Muscle of leg (tissue), 11 donors: ENCODE results near the gene ARL5A. TPM values are rescaled to one million over a fixed set of nuclear protein-coding genes. Genes with fewer than 3 reads are reported as not detected.

ENCODE experiments used
- DNase-seq: peaks from one replicate; pipeline ENCODE4 v3.0.0; 2013
- H3K27ac ChIP-seq: one replicate; pipeline ENCODE4 v1.5.1; 2013; ENCODE audit warnings: mild to moderate bottlenecking, low read length, control low read depth
- H3K27me3 ChIP-seq: one replicate; pipeline ENCODE4 v1.6.1; 2013; ENCODE audit warnings: low read length; ENCODE audit not compliant: control insufficient read depth, insufficient read depth
- H3K36me3 ChIP-seq: one replicate; pipeline ENCODE4 v1.6.1; 2013; ENCODE audit warnings: low read length; ENCODE audit not compliant: control insufficient read depth, insufficient read depth
- H3K4me1 ChIP-seq: one replicate; pipeline ENCODE4 v1.6.1; 2013; ENCODE audit warnings: low read length; ENCODE audit not compliant: control insufficient read depth, insufficient read depth
- H3K4me3 ChIP-seq: one replicate; pipeline ENCODE4 v1.5.1; 2013; ENCODE audit warnings: low read length, control low read depth
- H3K9me3 ChIP-seq: replicated peaks from 2 replicates; pipeline ENCODE4 v1.6.1; 2013; ENCODE audit warnings: low read depth, low read length; ENCODE audit not compliant: control insufficient read depth
- WGBS: methylation state at CpG from one replicate; pipeline ENCODE4 v1.1.5; 2013; ENCODE audit warnings: missing lambda C conversion rate; ENCODE audit not compliant: insufficient coverage; 5-methylcytosine and 5-hydroxymethylcytosine counted together
- polyA plus RNA-seq, 8 donors: library from polyadenylated mRNA; unstranded; fragments of 120-200 nt; gene quantifications; one replicate each; pipeline versions ENCODE4 v1.2.1 to v1.2.3, GENCODE V29; 2013; ENCODE audit warnings: inconsistent platforms in 1 of 8, low replicate concordance in 1 of 8; ENCODE audit not compliant: insufficient read length in 8 of 8, insufficient read depth in 1 of 8
- total RNA-seq: library from RNA; stranded (reverse); fragments of 120-200 nt; gene quantifications from one replicate; pipeline ENCODE4 v1.2.4, GENCODE V29; 2013

ARL5A gene
- total and polyA plus RNA-seq, 9 donors = 16.9 to 42.6 (median 24.9) TPM

GRCh38 chr2:151761193-151761592 lies 67.0 kb downstream of the ARL5A start:
- no peaks in the 10 kb centered on the region for H3K9me3 ChIP-seq
- no peak overlapping the region for H3K4me3 ChIP-seq
- 91% methylated on average over 3 of the region's 3 CpGs for WGBS
- H3K27ac ChIP-seq = no peak overlapping the region
- H3K27me3 ChIP-seq = no peaks in the 10 kb centered on the region
- H3K36me3 ChIP-seq = no peaks in the 10 kb centered on the region
- no peak for DNase-seq
- H3K4me1 ChIP-seq = peaks cover 2% of the 10 kb centered on the region

GRCh38 chr2:151760139-151760650 lies 68.0 kb downstream of the ARL5A start:
- WGBS = 84% methylated on average over 7 of the region's 11 CpGs
- Histone ChIP-seq H3K4me3 (no peak overlapping the region), H3K36me3 (no peaks in the 10 kb centered on the region), H3K4me1 (no peaks in the 10 kb centered on the region), H3K9me3 (no peaks in the 10 kb centered on the region), H3K27ac (no peak overlapping the region), H3K27me3 (no peaks in the 10 kb centered on the region)
- peak; percentile 24 for DNase-seq

DNA sequence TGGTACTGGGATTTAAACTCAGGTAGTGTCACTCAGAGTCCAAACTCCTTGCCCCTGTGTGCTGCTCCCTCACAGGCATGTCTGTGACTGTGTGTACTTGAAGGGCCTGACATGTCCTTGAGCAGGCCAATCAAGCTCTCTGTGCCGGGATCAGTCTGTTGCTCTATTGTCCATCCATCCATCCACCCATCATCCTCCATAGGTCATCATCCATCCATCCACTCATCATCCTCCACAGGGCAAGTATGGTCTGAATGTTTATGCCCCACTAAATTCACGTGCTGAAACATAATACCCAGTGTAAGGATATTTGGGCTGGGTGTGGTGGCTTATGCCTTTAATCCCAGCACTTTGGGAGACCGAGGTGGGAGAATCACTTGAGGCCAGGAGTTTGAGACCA lies 69.5 kb downstream of the ARL5A start:
- Histone ChIP-seq H3K27me3 (no peaks in the 10 kb centered on the region), H3K36me3 (no peaks in the 10 kb centered on the region), H3K4me1 (no peaks in the 10 kb centered on the region), H3K4me3 (no peak overlapping the region), H3K27ac (no peak overlapping the region), H3K9me3 (no peaks in the 10 kb centered on the region)
- no peak for DNase-seq
- 100% methylated on average over 1 of the region's 3 CpGs for WGBS

- WGBS = 0% methylated on average over 1 of the region's 1 CpG
- Histone ChIP-seq H3K4me1 (no peaks in the 10 kb centered on the region), H3K27ac (no peak overlapping the region), H3K4me3 (no peak overlapping the region), H3K36me3 (no peaks in the 10 kb centered on the region), H3K9me3 (no peaks in the 10 kb centered on the region), H3K27me3 (no peaks in the 10 kb centered on the region)
- no peak for DNase-seq
Observed at GRCh38 chr2:151757861-151758260, 70.4 kb downstream of the ARL5A start.

GRCh38 chr2:151756820-151757219 lies 71.4 kb downstream of the ARL5A start:
- no peaks in the 10 kb centered on the region for H3K9me3 ChIP-seq
- H3K36me3 ChIP-seq = no peaks in the 10 kb centered on the region
- H3K27ac ChIP-seq = no peak overlapping the region
- 100% methylated on average over 1 of the region's 2 CpGs for WGBS
- H3K4me3 ChIP-seq = no peak overlapping the region
- no peaks in the 10 kb centered on the region for H3K4me1 ChIP-seq
- no peak for DNase-seq
- H3K27me3 ChIP-seq = no peaks in the 10 kb centered on the region

GRCh38 chr2:151754253-151754897 lies 73.8 kb downstream of the ARL5A start:
- Histone ChIP-seq H3K36me3 (no peaks in the 10 kb centered on the region), H3K9me3 (no peaks in the 10 kb centered on the region), H3K27ac (no peak overlapping the region), H3K4me1 (no peaks in the 10 kb centered on the region), H3K4me3 (no peak overlapping the region), H3K27me3 (no peaks in the 10 kb centered on the region)
- no CpG with 5 or more reads among the region's 1 CpG for WGBS
- peak; percentile 12 for DNase-seq

DNA sequence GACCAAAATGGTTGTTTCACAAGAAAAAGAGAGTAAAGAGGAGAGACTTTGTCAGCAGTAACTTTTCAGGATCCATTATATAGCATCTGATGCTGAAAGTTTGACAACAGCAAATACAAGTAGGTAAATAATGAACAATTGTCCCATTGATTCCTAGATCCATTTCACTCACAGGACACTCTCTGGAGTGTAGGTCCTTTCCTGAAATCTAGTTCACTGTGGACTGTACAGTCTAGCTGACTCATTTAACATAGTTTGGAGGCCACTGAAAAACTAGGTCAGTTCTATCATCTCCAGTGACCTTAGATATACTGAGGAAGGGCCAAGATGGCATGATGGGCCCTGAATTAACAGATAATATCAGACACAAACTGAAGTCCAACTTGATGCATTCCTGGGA lies 74.7 kb downstream of the ARL5A start:
- no peak for DNase-seq
- Histone ChIP-seq H3K9me3 (no peaks in the 10 kb centered on the region), H3K27me3 (no peaks in the 10 kb centered on the region), H3K4me1 (no peaks in the 10 kb centered on the region), H3K4me3 (no peak overlapping the region), H3K27ac (no peak overlapping the region), H3K36me3 (no peaks in the 10 kb centered on the region)

Other genes with a start within 250 kb of the ARL5A start
- gene NEB, start 93.9 kb downstream of the ARL5A start, total RNA-seq = 1,157 TPM
- gene NEB, start 93.9 kb downstream of the ARL5A start, polyA plus RNA-seq = 1,000 to 10,000 TPM in 4 of 8 donors, 100 to 1,000 TPM in 4; 673 to 1,381 (median 976) TPM